GM12878 (cell line): ENCODE results near the gene CDC6. TPM values are rescaled to one million over a fixed set of nuclear protein-coding genes. Genes with fewer than 3 reads are reported as not detected.

ENCODE experiments used
- CEBPB ChIP-seq, 2 experiments: fragments of 150-350 bp in 1 of 2; IDR thresholded peaks; 2 replicates each; pipeline ENCODE4 v1.6.1; 2012 to 2014; ENCODE audit warnings: low read depth in 2 of 2, low read length in 2 of 2, borderline replicate concordance in 1 of 2, inconsistent platforms in 1 of 2
- GABPA ChIP-seq: IDR thresholded peaks from 2 replicates; pipeline ENCODE4 v1.6.1; 2014; ENCODE audit warnings: antibody characterized with exemption, low read depth, mild to moderate bottlenecking, inconsistent platforms
- IRF3 ChIP-seq: fragments of 450-650 bp; IDR thresholded peaks from 2 replicates; pipeline ENCODE4 v1.6.1; 2014; ENCODE audit warnings: mild to moderate bottlenecking
- KLF5 ChIP-seq: fragments of 450-650 bp; IDR thresholded peaks from 2 replicates; pipeline ENCODE4 v1.6.1; 2014; ENCODE audit warnings: mild to moderate bottlenecking; ENCODE audit not compliant: partially characterized antibody
- MLLT1 ChIP-seq: fragments of 450-650 bp; IDR thresholded peaks from 2 replicates; pipeline ENCODE4 v1.6.1; 2016; ENCODE audit warnings: mild to moderate bottlenecking
- RELA ChIP-seq: fragments of 450-650 bp; IDR thresholded peaks from 2 replicates; pipeline ENCODE4 v1.8.0; 2014; ENCODE audit warnings: borderline replicate concordance; ENCODE audit not compliant: partially characterized antibody
- RELB ChIP-seq: fragments of 450-650 bp; IDR thresholded peaks from 2 replicates; pipeline ENCODE4 v1.6.1; 2017; ENCODE audit warnings: low read depth, mild to moderate bottlenecking, moderate library complexity
- SREBF2 ChIP-seq: IDR thresholded peaks from 2 replicates; pipeline ENCODE4 v1.6.1; 2012; ENCODE audit warnings: mild to moderate bottlenecking, low read length
- USF2 ChIP-seq: IDR thresholded peaks from 2 replicates; pipeline ENCODE4 v1.6.1; 2011; ENCODE audit warnings: low read depth, low read length, improper control_type of control experiment, borderline replicate concordance
- ZNF687 ChIP-seq: fragments of 450-650 bp; IDR thresholded peaks from 2 replicates; pipeline ENCODE4 v1.6.1; 2017; ENCODE audit warnings: mild to moderate bottlenecking, moderate library complexity
- polyA plus RNA-seq, 11 experiments: library from polyadenylated mRNA; depleted of rRNA in 4 of 11; unstranded in 6 of 11; stranded (reverse) in 5 of 11; fragments of >200 nt; fragmentation: Nextera tagmentation in 4 of 11; fragmentation: Illumina TruSeq in 1 of 11; extraction: Ambion mirVana in 4 of 11; extraction: Trizol in 1 of 11; gene quantifications; 1 replicate in 1 of 11; 2 replicates in 10 of 11; pipeline versions ENCODE4 v1.2.1 to v1.2.3, GENCODE V29; 2011 to 2016; ENCODE audit warnings: inconsistent platforms in 2 of 11, missing spikeins in 2 of 11, low read depth in 1 of 11
- total RNA-seq, 4 experiments: library from RNA; depleted of rRNA in 3 of 4; stranded (reverse); fragments of >200 nt in 3 of 4; fragmentation: Illumina TruSeq in 1 of 4; extraction: Trizol in 1 of 4; gene quantifications; 2 replicates each; pipeline versions ENCODE4 v1.2.1 to v1.2.3, GENCODE V29; 2013 to 2021

Gene CDC6
- total and polyA plus RNA-seq, 10 of the 15 experiments (the other 5 are each of a cell fraction or from before 2014, with no cell fraction given), result 13.3 to 60.9 (median 47.6) TPM

- TF ChIP-seq IRF3 (no peak), RELA (no peak), MLLT1 (0 out of 2 replicates have a peak, but pooled peaks have one; percentile 51), KLF5 (no peak), CEBPB (IDR thresholded peaks at IDR 0.05; ENCODE audit: borderline replicate concordance in 1 of 2, low read depth in 2 of 2, low read length in 2 of 2) (no peak), USF2 (no peak), GABPA (no peak), RELB (peak; percentile 58), SREBF2 (no peak), ZNF687 (no peak)
These were observed 23.3 kb downstream of the CDC6 start (continued) for GRCh38 chr17:40310882-40311391.
